HG03354 (cell line): Measurements from ENCODE around the gene GPRASP3.
"Not testable (repeated sequence)": the region's sequence is repeated elsewhere in the genome, so short reads cannot be mapped to it uniquely, and the experiment has no call there.

Source experiments
- ATAC-seq: cut with Tn5 transposase; IDR thresholded peaks from one replicate; pipeline ENCODE4 v1.9.1; 2021; ENCODE audit warnings: mild to moderate bottlenecking; ENCODE audit not compliant: unreplicated experiment, poor library complexity, severe bottlenecking

The GPRASP3 gene, protein sequence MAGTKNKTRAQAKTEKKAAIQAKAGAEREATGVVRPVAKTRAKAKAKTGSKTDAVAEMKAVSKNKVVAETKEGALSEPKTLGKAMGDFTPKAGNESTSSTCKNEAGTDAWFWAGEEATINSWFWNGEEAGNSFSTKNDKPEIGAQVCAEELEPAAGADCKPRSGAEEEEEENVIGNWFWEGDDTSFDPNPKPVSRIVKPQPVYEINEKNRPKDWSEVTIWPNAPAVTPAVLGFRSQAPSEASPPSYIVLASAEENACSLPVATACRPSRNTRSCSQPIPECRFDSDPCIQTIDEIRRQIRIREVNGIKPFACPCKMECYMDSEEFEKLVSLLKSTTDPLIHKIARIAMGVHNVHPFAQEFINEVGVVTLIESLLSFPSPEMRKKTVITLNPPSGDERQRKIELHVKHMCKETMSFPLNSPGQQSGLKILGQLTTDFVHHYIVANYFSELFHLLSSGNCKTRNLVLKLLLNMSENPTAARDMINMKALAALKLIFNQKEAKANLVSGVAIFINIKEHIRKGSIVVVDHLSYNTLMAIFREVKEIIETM

DNA sequence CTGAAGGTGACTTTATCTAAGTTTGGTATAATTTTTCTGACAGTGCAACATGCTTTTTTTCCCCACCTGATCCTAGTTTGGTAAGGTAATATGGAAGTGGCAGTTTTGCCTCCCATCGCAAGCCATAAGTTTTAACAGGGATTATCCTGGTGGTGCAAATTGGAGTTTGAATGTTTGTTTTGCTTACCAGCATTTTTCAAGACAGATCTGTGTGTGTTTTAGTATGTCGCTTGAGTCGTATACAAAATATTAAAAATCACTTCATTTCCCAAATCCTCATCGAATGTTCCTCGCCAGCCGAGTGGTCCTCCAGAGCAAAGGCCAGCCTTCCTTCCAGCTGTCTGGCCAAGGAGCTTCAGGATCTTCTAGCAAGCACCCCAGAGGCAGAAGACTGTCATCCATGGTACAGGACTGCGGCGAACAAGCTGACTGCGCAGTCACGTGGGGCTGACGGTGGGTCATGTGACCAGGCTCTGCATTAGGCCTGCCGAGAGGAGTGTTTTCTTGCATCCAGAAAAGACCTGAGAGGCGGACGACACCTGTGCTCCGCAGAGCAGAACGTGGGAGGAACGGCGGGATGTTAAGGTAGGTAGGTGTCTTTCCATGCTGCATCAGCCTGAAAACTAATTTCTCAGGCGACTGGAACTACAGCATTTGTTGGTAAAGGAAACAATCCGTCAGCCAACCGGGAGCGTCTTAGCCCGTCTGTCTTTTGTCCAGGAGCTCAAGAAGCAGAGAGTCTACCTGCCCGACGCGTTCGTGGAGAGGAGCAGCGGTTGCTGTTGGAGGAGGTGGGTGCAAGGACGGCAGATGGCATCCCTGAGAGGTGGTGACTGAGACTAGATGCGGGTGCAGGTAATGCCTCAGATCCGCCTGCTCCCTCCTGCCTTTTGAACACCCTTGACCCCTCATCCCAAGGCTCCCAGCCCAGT lies at the start of gene GPRASP3:
Gene GPRASP3, plus strand, starts transcription at position 507 of the 932 bp plus-strand sequence. CDS start 28,253 bp downstream, outside the sequence.
- ATAC-seq: peak; percentile 96

DNA sequence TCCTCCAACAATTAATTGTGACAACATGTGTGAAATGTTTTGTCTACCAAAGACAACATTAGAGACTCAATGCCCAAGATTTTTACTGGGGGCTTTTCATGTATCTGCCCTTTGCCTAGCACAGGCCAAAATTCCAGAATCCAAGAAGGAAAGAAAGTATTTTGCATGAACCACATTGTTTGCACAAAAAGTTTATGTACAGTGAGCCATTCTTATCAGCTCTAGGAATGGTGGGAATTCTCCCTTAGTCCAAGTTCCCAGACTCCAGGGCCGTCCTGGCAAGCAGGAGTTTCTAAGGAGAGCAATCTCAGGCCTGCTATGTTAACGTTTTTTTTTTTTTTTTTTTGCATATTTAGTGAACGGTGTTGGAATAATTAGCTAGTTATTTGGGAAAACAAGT lies 47.7 kb upstream of the GPRASP3 start:
- no peak for ATAC-seq

DNA sequence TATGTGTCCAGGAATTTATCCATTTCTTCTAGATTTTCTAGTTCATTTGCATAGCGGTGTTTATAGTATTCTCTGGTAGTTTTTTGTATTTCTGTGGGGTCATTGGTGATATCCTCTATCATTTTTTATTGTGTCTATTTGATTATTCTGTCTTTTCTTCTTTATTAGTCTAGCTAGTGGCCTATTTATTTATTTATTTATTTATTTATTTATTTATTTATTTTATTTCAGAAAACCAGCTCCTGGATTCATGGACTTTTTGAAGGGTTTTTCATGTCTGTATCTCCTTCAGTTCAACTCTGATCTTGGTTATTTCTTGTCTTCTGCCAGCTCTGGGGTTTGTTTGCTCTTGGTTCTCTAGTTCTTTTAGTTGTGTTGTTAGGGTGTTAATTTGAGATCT lies 43.1 kb upstream of the GPRASP3 start:
- ATAC-seq: not testable (repeated sequence)

DNA sequence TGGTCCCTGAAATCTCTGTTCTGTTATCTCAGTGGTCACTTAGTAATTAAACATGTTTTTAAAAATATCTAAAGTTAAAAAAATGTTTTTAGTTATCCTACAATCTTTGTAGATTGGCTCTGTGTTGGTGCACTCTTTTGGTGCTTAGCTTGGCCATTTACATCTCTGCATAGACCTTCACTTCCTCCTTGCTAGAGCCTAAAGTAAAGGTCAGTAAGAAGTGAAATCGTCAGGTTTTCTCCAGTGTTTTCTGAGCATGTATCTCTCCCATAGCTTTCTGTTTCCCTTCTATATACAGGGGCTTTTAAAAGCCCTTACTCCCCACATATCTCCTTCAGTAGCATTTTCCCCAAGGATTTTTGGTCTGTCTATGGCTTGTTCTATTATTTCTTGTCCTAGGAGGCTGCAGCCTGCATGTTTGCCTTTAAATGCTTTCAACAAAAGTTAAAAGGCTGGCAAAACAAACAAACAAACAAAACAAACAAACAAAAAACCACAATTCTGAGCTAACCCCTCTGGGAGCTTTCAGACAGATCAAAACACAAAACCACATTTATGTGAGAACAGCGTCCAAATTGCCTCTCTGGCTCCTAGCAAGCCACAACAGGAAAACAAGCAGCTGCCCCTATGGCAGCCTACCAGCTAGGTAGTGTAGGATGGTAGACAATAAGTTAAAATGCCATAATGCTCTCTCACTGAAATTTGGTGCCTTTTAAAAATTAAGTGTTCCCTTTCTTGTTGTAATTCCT lies 35.6 kb upstream of the GPRASP3 start:
- no peak for ATAC-seq

DNA sequence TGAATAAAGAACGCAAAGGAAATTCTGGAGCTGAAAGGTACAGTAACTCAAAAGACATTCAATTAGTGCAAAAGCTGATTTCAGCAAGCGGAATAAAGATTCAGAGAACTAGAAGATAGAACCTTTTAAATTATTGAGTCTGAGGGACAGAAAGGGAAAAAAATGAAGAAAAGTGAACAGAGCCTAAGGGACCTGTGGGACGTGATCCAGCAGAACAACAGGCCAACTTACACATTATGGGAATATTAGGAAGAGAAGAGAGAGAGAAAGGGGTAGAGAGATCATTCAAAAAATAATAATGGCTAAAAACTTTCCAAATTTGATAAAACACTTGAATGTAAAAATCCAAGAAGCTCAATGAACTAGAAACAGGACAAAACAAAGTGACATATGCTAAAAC lies 25.8 kb upstream of the GPRASP3 start:
- no peak for ATAC-seq

DNA sequence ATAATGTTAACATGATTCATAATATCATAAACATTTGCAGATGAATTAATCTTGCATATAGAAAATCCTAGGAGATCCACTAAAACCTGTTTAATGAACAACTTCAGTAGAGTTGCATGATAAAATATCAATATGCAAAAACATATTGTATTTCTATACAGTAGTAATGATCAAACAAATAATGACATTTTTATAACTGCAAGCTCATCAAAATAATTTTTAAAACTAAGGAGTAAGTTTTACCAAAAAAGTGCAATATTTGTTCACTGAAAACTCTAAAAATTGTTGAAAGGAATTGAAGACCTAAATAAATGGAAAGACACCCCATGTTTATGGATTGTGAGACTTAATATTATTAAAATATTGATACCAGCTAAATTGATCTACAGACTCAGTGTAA lies 24.2 kb upstream of the GPRASP3 start:
- no peak for ATAC-seq

DNA sequence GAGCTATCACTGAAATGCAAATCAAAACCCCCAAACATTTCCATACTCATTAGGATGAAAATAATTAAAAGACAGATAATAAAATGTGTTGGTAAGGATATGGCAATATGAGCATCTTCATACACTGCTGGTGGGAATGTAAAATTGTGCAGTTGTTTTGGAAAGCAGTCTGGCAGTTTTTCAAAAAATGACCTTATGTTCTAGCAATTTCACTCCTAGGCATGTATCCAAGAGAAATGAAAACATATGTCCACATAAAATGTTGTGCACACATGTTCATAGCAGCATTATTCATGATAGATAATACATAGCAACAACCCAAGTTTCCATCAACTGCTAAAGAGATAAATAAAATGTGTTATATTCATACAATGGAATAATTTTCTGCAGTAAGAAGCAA lies 23.0 kb upstream of the GPRASP3 start:
- no peak for ATAC-seq

DNA sequence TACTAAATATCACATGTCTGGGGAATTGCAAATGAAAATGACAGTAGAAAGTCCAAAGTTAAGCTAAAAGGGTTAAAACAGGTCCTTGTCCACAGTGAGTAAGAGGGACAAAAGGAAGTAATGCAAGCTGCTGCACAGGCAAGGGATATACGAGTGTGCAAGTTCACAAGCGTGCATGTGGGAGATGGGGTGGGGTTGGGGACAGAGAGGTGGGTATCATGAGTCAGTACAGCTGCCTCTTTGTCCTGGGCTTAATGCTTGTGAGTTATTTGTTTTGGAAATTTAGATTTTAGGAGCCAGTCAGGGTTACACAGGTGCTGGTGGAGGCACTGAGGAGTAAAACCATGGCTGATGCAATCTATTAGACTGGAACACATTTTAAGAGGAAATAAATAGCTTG lies 11.6 kb upstream of the GPRASP3 start:
- ATAC-seq: no peak

DNA sequence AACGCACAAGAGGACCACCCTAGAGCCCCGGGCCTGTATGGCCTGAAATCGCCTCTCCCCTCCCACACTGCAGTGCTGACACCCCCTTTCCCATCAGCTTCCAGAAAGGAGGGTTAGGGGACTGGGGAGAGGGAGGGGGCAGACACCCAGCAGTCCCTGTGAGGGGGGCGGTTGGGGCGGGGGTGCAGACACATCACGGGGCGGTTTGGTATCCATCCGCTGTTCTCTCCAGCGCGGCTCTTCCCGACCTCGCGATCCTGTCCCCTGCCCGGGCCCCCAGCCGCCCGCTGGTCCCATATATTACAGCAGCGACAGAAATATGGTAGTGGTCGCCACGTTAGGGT lies 8.7 kb upstream of the GPRASP3 start:
- no peak for ATAC-seq

DNA sequence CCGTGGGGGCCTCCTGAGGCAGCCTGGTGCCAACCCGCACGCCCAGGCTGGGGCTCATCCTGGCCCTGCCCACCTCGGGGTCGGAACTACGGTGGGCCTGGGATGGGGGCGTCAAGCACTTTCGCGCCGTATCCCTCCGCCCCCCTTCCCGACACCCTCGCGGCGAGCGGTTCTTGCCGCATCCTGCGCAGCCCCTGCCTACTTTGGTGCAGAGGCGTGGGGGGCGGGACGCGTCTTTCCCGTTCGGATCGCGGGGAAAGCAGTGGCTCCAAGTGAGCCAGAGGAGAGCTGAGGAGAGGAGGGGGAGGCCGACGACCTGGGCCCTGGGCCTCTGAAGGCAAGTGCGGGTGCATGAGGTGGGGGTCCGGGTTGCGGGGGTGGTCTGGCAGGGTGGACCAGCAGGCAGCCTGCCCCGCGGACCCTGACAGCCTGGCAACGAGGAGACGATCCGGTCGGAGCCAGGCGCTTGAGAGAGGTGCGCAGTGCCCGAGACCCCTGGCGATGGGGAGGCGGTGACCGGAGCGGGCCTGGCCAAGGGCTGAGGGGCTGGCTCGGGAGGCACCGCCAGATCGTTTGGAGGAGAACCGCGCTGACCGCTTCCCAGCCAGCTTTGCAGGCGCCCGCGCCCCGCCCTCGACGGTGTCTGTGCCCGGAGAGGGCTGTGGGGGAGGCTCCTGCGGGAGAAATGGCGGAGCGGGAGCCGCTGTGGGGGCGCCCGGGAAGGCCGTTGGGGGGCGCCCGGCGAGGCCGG lies 8.2 kb upstream of the GPRASP3 start, which contains the start of gene GPRASP2:
Gene GPRASP2, plus strand, starts transcription at position 233 of the 751 bp plus-strand sequence. CDS start 2,422 bp downstream, outside the sequence.
- ATAC-seq: no peak

DNA sequence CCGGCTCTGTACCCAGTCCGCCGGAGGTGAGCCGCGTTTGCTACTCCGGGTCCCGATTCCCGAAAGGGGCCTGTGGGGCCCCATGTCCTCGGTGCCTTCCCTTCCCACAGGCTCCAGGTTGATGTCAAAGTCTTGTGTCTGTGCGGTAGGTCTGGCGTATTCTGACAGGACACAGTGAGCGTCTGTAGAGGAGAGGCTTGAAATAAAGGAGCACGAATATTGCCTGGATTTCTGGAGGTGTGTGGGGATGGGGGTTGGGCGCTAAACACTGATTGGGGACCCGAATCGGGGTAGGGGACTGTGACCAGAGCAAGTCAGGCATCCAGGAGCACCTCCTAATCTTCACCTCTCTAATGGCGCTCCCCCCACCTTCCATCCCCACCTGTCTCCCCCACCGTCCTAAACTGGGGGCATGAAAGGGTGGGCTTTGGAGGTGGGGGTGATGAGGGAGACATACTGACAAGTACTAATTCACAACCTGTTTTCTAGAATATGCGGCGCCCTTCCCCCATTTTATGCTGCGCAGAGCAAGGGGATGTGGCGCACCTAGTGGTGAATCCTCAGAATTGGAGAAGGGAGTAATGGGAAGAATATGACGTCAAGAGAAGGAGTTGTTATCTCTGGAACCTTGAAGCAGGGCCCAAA lies 7.4 kb upstream of the GPRASP3 start:
- ATAC-seq: no peak

DNA sequence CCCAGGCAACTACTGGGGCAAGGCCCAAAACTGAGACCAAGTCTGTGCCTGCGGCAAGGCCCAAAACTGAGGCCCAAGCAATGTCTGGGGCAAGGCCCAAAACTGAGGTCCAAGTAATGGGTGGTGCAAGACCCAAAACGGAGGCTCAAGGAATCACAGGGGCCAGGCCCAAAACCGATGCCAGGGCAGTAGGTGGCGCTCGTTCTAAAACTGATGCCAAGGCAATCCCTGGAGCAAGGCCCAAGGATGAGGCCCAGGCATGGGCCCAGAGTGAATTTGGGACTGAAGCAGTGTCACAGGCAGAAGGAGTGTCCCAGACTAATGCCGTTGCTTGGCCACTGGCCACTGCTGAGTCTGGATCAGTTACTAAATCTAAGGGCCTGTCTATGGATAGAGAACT lies 5.5 kb upstream of the GPRASP3 start:
- ATAC-seq: no peak

DNA sequence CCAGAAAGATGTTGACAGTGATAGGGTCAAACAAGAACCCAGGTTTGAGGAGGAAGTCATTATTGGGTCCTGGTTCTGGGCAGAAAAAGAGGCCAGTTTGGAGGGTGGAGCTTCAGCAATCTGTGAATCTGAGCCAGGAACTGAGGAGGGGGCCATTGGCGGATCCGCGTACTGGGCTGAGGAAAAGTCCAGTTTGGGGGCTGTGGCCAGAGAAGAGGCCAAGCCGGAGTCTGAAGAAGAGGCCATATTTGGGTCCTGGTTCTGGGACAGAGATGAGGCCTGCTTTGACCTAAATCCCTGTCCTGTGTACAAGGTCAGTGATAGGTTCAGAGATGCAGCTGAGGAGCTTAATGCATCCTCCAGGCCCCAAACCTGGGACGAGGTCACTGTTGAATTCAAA lies 4.6 kb upstream of the GPRASP3 start:
- no peak for ATAC-seq

DNA sequence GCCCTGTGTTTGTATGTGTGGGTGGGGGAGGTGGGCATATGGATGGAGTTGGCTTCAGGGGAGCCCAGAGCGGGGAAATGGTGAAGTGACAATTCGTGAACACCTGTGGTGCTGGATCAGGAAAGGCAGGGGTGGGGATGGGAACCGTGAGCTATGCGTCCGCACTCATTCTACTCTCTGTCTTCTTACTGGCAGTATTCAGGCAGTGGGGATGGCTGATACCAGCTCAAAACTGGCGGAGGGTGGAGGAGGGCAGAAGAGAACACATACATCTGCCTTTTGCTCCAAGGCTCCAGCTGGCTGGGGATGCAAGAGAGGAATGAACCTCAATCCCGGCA lies 595 bp downstream of the GPRASP3 start:
- peak; percentile 14 for ATAC-seq

DNA sequence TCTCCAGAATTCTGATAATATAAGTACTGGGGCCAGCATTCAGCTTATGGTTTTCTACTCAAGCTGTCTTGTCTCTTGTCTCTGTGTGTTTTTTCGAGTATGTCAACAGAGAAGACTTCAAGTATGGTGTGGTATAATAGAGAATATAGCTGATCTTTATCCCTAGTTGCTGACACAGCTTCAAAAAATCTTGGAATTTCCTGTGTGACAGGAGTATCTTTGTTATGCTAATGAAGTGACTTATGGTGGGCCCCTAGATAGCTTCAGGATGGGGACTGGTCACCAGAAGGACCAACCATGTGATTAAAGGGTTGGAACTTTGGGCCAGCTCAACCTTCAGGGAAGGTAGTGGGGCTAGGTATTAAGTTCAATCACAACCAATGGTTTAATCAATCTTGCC lies 2.9 kb downstream of the GPRASP3 start:
- no peak for ATAC-seq

DNA sequence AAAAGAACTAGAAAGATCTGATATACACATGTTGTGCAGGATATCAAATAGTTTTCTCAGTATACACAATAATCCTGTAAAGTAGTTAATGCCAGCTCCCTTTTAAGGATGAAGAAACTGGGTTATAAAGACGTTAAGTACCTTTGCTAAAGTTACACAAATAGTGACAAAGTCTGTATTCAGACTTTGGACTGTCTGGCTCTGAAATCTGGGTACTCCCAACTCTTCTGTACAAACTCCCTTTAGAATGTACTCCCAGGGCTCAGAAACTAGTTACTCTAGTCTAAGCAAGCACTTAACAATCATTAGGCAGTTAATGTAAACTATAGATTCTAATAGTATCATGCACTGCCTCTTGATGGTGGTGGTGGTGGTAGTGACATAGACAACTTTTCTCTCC lies 7.2 kb downstream of the GPRASP3 start:
- no peak for ATAC-seq

DNA sequence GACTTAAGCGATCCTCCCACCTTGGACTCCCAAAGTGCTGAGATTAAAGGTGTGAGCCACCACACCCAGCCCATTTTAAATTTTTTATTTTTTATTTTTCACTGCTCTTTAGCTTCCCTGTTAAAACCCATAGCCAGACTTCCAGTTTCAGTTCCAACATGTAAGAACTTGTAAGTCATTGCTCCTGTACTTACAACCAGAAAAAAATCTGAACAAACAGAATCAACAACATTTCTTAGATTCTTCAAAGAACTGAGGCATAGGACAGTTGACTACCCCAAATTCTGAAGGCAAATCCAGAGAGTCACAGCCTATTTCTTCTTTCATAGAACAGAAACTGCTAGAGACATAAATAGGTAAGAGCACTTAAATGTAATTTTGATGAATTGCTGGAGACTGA lies 8.1 kb downstream of the GPRASP3 start:
- no peak for ATAC-seq

DNA sequence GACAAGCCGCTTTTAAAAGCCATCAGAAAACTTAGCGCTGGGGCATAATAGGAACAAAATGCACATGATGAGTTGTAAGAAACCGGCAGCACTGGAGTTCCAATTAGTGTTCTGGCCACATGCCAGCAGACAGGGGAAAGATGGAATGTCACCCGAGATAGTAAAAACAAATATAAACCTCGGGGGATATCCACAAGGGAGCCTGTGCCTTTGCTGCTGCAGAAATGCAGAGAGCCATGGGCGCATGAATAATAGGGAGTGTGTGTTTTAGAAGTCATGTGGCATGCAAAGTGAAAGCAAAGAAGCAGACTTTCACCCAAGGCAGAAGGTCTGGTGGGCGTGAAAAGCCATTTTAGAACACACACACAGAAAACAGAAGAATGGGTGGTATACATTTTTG lies 19.1 kb downstream of the GPRASP3 start:
- no peak for ATAC-seq

DNA sequence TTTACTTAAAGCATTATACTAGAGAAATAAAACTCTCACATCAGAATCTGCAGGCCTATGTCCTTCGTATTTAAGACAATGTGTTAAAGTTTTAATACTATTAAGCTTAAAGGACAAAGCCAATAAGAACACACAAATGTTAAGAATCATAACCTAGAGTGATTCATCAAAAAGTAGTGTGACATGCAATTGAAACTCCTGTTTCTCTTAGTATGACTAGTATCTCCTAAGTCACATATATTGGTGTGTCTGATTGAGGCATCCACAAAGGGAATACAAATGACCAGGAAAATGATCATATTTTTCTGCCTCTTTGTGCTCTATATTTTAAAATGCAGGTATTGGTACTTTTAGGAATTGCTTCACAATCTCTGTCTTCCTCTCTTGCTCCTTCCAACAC lies 23.8 kb downstream of the GPRASP3 start:
- no peak for ATAC-seq
